Lung (tissue), 12 donors: ENCODE data around the gene DEDD. TPM values are rescaled to one million over a fixed set of nuclear protein-coding genes. Genes with fewer than 3 reads are reported as not detected.

Experiments used
- ATAC-seq: fragments of 200-7000 bp; cut with Tn5 transposase; one replicate; pipeline ENCODE4 v1.9.1; 2020; ENCODE audit warnings: moderate number of reproducible peaks; ENCODE audit not compliant: insufficient read depth, low FRiP score
- DNase-seq, 3 donors: peaks; one replicate each; pipeline ENCODE4 v3.0.0-alpha.2; 2013 to 2017
- H3K27ac ChIP-seq, 2 donors: one replicate each; pipeline ENCODE4 v1.5.1; 2013; ENCODE audit warnings: mild to moderate bottlenecking in 2 of 2, moderate library complexity in 2 of 2, control low read depth in 1 of 2, inconsistent platforms in 1 of 2, low read depth in 1 of 2, low read length in 1 of 2
- H3K27me3 ChIP-seq, 3 donors: one replicate each; pipeline ENCODE4 v1.5.1; 2013; ENCODE audit warnings: low read length in 2 of 3; ENCODE audit not compliant: control insufficient read depth in 3 of 3, insufficient read depth in 3 of 3
- H3K36me3 ChIP-seq, 4 donors: one replicate each; pipeline ENCODE4 v1.5.1; 2013; ENCODE audit warnings: low read length in 4 of 4, mild to moderate bottlenecking in 1 of 4, moderate library complexity in 1 of 4; ENCODE audit not compliant: control insufficient read depth in 4 of 4, insufficient read depth in 4 of 4
- H3K4me1 ChIP-seq, 5 donors: one replicate each; pipeline ENCODE4 v1.5.1; 2013; ENCODE audit warnings: low read length in 5 of 5, mild to moderate bottlenecking in 2 of 5, moderate library complexity in 1 of 5; ENCODE audit not compliant: control insufficient read depth in 5 of 5, insufficient read depth in 5 of 5
- H3K4me3 ChIP-seq: one replicate; pipeline ENCODE4 v1.5.1; 2013; ENCODE audit warnings: mild to moderate bottlenecking, control low read depth, moderate library complexity
- H3K9ac ChIP-seq, 2 donors: one replicate each; pipeline ENCODE4 v1.5.1; 2013; ENCODE audit warnings: low read length in 2 of 2, control low read depth in 1 of 2; ENCODE audit not compliant: insufficient read depth in 1 of 2
- H3K9me3 ChIP-seq, 4 donors: one replicate each; pipeline ENCODE4 v1.5.1; 2013; ENCODE audit warnings: low read length in 3 of 4, mild to moderate bottlenecking in 1 of 4, moderate library complexity in 1 of 4; ENCODE audit not compliant: control insufficient read depth in 4 of 4, insufficient read depth in 3 of 4
- WGBS, 2 donors: extraction: QIAGEN DNeasy Blood & Tissue Kit; methylation state at CpG; one replicate each; pipeline ENCODE4 v1.1.7; 2013; 5-methylcytosine and 5-hydroxymethylcytosine counted together
- polyA plus RNA-seq, 2 donors: library from polyadenylated mRNA; stranded (reverse); fragments of 200-250 nt; gene quantifications; one replicate each; pipeline ENCODE4 v1.2.1, GENCODE V29; 2013
- total RNA-seq, 2 donors: library from RNA; depleted of rRNA in 1 of 2; stranded (reverse); fragments of >200 nt in 1 of 2; gene quantifications; one replicate each; pipeline ENCODE4 v1.2.1, GENCODE V29; 2014 to 2021
- TF ChIP-seq, protein P1 (sequence below): IDR thresholded peaks from 2 replicates; pipeline ENCODE4 v1.5.1; 2012; ENCODE audit warnings: mild to moderate bottlenecking; ENCODE audit errors: control extremely low read depth, extremely low read depth
- donor health status: control.
- donor health status: control.
- donor health status: Bipolar disorder and iron deficiency.
- donor health status: healthy.
- donor health status: DM: yes; HTN: yes; CAD: no.

Gene DEDD
- total and polyA plus RNA-seq, 4 donors: 19.4 to 38.8 (median 30.9) TPM

DNA sequence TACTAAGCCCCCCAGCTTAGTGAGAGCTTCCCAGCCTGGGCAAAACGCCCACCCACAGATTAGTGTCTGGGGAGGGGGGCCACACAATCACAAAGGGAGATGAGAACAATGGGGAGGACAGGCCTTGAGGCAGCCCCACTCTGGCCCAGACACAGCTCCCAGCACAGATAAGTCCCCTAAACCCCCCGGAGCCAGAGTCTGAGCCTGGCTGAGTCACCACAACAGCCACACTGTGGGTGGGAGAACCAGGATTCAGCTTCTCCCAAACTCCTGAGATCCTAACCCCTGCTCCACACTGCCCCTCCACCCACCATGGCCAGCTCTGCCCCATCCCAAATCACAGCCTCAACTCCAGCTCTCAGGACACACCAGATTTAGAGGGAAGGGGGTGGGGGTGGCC is 47.3 kb downstream of the DEDD start:
- Histone ChIP-seq H3K36me3 (no peaks in the 10 kb centered on the region), H3K9me3 (no peaks in the 10 kb centered on the region), H3K4me3 (no peak overlapping the region), H3K4me1 (peaks cover 0 to 15% (median 3%) of the 10 kb centered on the region in 5 donors), H3K27me3 (no peaks in the 10 kb centered on the region), H3K27ac (peak overlapping the region in 1 of 2 donors; percentile 50), H3K9ac (no peak overlapping the region)
- DNase-seq (no peak), ATAC-seq (no peak)
- TF ChIP-seq, protein P1, sequence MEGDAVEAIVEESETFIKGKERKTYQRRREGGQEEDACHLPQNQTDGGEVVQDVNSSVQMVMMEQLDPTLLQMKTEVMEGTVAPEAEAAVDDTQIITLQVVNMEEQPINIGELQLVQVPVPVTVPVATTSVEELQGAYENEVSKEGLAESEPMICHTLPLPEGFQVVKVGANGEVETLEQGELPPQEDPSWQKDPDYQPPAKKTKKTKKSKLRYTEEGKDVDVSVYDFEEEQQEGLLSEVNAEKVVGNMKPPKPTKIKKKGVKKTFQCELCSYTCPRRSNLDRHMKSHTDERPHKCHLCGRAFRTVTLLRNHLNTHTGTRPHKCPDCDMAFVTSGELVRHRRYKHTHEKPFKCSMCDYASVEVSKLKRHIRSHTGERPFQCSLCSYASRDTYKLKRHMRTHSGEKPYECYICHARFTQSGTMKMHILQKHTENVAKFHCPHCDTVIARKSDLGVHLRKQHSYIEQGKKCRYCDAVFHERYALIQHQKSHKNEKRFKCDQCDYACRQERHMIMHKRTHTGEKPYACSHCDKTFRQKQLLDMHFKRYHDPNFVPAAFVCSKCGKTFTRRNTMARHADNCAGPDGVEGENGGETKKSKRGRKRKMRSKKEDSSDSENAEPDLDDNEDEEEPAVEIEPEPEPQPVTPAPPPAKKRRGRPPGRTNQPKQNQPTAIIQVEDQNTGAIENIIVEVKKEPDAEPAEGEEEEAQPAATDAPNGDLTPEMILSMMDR: no peak
- WGBS, 2 donors: 70 to 84% methylated on average over 2 of the region's 2 CpGs

DNA sequence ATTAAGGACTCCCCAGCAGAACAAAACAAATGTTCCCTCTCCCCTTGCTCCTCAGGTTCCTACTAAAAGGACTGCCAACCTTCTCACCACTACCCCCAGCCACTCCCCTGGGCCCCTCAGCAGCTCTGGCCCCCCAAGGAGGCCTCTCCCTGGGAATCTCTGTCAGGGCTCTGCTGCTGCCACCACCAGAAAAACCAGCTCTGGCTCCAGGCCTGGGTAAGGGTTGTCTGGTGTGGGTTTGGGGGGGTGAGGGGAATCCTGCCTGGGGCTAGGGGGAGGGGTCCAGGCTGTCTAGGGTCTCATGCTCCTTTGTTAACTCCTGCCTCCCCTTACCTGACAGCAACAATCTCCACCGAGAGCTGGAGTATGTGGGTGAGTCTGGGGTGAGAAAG is 47.9 kb downstream of the DEDD start:
- ATAC-seq (no peak), DNase-seq (peak in 2 of 3 donors; percentile 39 to 44)
- Histone ChIP-seq H3K27ac (peak overlapping the region in 1 of 2 donors; percentile 90), H3K4me3 (no peak overlapping the region), H3K9me3 (peaks cover 0 to 1% (median 0%) of the 10 kb centered on the region in 4 donors), H3K36me3 (no peaks in the 10 kb centered on the region), H3K27me3 (no peaks in the 10 kb centered on the region), H3K4me1 (peaks cover 0 to 9% (median 3%) of the 10 kb centered on the region in 5 donors), H3K9ac (no peak overlapping the region)
- 90 to 100% methylated on average over 1 of the region's 1 CpG for WGBS, 2 donors
- TF ChIP-seq, protein P1: no peak

DNA sequence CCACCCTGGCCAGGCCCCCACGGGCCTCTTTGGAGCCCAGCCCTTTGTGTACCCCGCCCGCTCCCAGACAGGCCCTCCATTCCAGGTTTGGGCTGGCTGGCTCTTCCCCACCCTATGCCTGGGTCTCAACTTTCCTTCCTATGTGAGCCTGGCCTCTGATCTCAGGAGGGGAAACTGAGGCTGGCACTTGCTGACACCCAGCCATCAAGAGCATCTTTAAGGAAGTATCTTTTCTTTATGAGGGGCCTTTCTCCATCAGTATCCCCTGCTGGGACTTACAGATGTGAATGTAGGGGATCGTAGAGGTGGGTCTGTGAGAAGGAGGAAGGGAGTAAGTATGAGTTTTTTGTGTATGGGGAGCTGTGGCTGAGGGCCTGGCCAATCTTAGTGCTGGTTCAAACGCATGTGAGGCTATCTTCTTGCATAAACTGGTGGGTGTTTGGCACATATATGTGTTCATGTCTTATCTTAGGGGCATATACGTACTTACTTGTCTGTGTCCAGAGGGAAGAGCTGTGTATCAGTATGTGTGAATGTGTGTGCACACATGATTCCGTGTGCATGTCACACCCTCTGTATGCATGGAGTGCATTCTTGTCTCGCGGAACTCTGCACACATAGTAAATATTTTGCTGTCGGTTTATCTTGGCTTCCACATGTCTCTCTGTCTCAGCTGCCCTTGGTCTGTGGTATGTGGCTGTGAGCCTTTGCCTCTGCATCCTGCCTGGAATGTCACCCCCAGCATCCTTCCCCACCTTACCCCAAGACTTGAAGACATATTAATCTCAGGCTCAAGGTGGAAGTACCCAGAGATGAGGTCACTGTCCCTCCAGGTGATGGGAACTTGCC is 48.5 kb downstream of the DEDD start:
- Histone ChIP-seq H3K36me3 (no peaks in the 10 kb centered on the region), H3K27me3 (peaks cover 0 to 4% (median 0%) of the 10 kb centered on the region in 3 donors), H3K27ac (peak overlapping the region in 1 of 2 donors; percentile 90), H3K4me1 (peaks cover 0 to 8% (median 3%) of the 10 kb centered on the region in 5 donors), H3K9ac (no peak overlapping the region), H3K4me3 (no peak overlapping the region), H3K9me3 (peaks cover 0 to 4% (median 0%) of the 10 kb centered on the region in 4 donors)
- TF ChIP-seq, protein P1: no peak
- no peak for DNase-seq
- ATAC-seq: no peak
- WGBS, 2 donors: 55 to 82% methylated on average over 10 of the region's 10 CpGs
